Heart right ventricle (tissue), 16 donors: ENCODE measurements around the gene G6PC1. TPM values are rescaled to one million over a fixed set of nuclear protein-coding genes. Genes with fewer than 3 reads are reported as not detected.
"Not testable (repeated sequence)": the region's sequence is repeated elsewhere in the genome, so short reads cannot be mapped to it uniquely, and the experiment has no call there.

Experiments
- ATAC-seq, 8 donors: fragments of 200-7000 bp; cut with Tn5 transposase; one replicate each; pipeline ENCODE4 v1.9.1; 2020; ENCODE audit warnings: mild to moderate bottlenecking in 8 of 8, moderate library complexity in 8 of 8, moderate number of reproducible peaks in 1 of 8
- DNase-seq, 2 donors: peaks; one replicate each; pipeline ENCODE4 v3.0.0-alpha.2; 2020
- H3K27ac ChIP-seq, 10 donors: fragments of 200-600 bp; sonication (generic) in 2 of 10; one replicate each; pipeline versions ENCODE4 v1.5.0 to v1.8.0; 2020 to 2022; ENCODE audit warnings: mild to moderate bottlenecking in 3 of 10
- H3K27me3 ChIP-seq, 7 donors: fragments of 200-600 bp; one replicate each; pipeline ENCODE4 v1.8.0; 2021 to 2022; ENCODE audit warnings: mild to moderate bottlenecking in 2 of 7
- H3K36me3 ChIP-seq, 9 donors: fragments of 200-600 bp; sonication (generic) in 1 of 9; one replicate each; pipeline versions ENCODE4 v1.5.0 to v1.8.0; 2020 to 2022; ENCODE audit warnings: mild to moderate bottlenecking in 2 of 9
- H3K4me1 ChIP-seq, 9 donors: fragments of 200-600 bp; sonication (generic) in 1 of 9; one replicate each; pipeline versions ENCODE4 v1.5.0 to v1.8.0; 2020 to 2022; ENCODE audit warnings: mild to moderate bottlenecking in 4 of 9
- H3K4me3 ChIP-seq, 10 donors: fragments of 200-600 bp; sonication (generic) in 2 of 10; one replicate each; pipeline versions ENCODE4 v1.5.0 to v1.8.0; 2020 to 2022; ENCODE audit warnings: mild to moderate bottlenecking in 7 of 10, moderate library complexity in 2 of 10
- H3K9me3 ChIP-seq, 11 donors: fragments of 200-600 bp in 10 of 11; sonication (generic) in 2 of 11; one replicate each; pipeline versions ENCODE4 v1.5.0 to v1.8.0; 2013 to 2022; ENCODE audit warnings: mild to moderate bottlenecking in 2 of 11, control low read depth in 1 of 11, moderate library complexity in 1 of 11
- WGBS, 2 donors: extraction: QIAGEN DNeasy Blood & Tissue Kit; methylation state at CpG; one replicate each; pipeline ENCODE4 v1.1.7; 2013; ENCODE audit warnings: inconsistent platforms in 1 of 2; 5-methylcytosine and 5-hydroxymethylcytosine counted together
- intact Hi-C, 10 donors: fragments of 100-400 bp; cut with DNase I; formaldehyde crosslinking; loops; one replicate each; pipeline versions ENCODE4 v1.11.1 to v1.14.2; 2022
- polyA plus RNA-seq, 2 donors: library from polyadenylated mRNA; stranded (reverse); fragments of 200-250 nt; gene quantifications; one replicate each; pipeline ENCODE4 v1.2.3, GENCODE V29; 2013
- total RNA-seq, 10 donors: library from RNA; stranded (reverse); fragmentation: NEBNext Ultra II Directional in 3 of 10; extraction: Animal tissue kit (Norgen Biotek cat#: 25700) in 3 of 10; gene quantifications; one replicate each; pipeline versions ENCODE4 v1.2.1 to v1.2.4, GENCODE V29; 2021 to 2023
- TF ChIP-seq, protein P1 (sequence below), 9 donors: fragments of 200-600 bp; sonication (generic) in 2 of 9; IDR thresholded peaks; one replicate each; pipeline versions ENCODE4 v1.5.0 to v1.8.0; 2021 to 2022; ENCODE audit warnings: antibody characterized with exemption in 9 of 9, mild to moderate bottlenecking in 5 of 9, moderate library complexity in 1 of 9
- donor health status: Arrhythmogenic right ventricular cardiomyopathy.
- donor health status: ischemic (EF 13 %, LVEDD 7.1; RV severe dilation, severe dysfunction).
- donor health status: healthy with polysubstance abuse.
- donor health status: DM: no; HTN: yes; CAD: no.
- donor health status: DM: no; HTN: no; CAD: no.
- donor health status: ischemic (EF 25% LVEDD 6.9; RV normal size, moderate dysfunction).
- donor health status: ischemic (EF 25% LVEDD 5.7; RV mildly dilated, moderate dysfunction).
- donor health status: healthy.
- donor health status: DM: yes; HTN: yes; CAD: no.
- donor health status: Ischemic cardiomyopathy.
- donor health status: ischemic (EF 35%, LVEDD 5.7; RV mildly dilated, moderate dysfunction).
- donor health status: nonischemic (EF 11% LVEDD 7.7; RV severe dilation, severe dysfunction).
- donor health status: DM: yes; HTN: yes; CAD: no.
- donor health status: PGD.
- donor health status: ischemic (EF 29% LVEDD 5.4; RV normal size, mild dysfunction).
- donor health status: nonischemic (EF 23%, LVEDD 6.1; RV moderate dilation, normal function).

Gene G6PC1
- total and polyA plus RNA-seq, 12 donors, result not detected

DNA sequence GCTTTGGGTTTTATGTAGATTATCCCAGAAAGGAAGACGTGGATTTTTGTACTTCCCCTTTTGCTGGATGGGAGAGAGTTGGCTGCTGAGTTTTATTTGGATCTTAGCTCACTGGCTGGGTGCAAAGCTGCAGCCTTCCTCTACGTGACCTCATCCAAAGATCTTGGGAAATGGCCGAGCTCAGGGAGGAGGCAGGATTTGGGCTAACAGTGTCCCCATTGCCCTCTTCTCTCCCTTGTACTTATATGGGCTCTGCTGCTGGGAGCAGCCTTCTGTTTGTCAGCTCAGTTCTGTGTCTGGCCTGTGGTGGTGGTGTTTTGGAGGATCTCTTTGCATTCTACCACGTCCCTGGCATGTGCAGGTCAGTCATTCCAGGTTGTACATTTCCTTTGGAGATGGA lies 47.6 kb upstream of the G6PC1 start:
- ATAC-seq (peak in 7 of 8 donors; percentile 12 to 66 (median 56)), DNase-seq (no peak)
- Histone ChIP-seq H3K27ac (peak overlapping the region in 8 of 10 donors; percentile 25 to 77 (median 66)), H3K4me3 (peak overlapping the region in 9 of 10 donors; percentile 21 to 51 (median 40)), H3K27me3 (no peaks in the 10 kb centered on the region), H3K9me3 (no peaks in the 10 kb centered on the region), H3K4me1 (peaks cover 0 to 31% (median 6%) of the 10 kb centered on the region in 9 donors), H3K36me3 (peaks cover 0 to 5% (median 0%) of the 10 kb centered on the region in 9 donors)
- 58 to 60% methylated on average over 4 of the region's 4 CpGs for WGBS, 2 donors
- intact Hi-C loops, result no loop called here
- TF ChIP-seq, protein P1, sequence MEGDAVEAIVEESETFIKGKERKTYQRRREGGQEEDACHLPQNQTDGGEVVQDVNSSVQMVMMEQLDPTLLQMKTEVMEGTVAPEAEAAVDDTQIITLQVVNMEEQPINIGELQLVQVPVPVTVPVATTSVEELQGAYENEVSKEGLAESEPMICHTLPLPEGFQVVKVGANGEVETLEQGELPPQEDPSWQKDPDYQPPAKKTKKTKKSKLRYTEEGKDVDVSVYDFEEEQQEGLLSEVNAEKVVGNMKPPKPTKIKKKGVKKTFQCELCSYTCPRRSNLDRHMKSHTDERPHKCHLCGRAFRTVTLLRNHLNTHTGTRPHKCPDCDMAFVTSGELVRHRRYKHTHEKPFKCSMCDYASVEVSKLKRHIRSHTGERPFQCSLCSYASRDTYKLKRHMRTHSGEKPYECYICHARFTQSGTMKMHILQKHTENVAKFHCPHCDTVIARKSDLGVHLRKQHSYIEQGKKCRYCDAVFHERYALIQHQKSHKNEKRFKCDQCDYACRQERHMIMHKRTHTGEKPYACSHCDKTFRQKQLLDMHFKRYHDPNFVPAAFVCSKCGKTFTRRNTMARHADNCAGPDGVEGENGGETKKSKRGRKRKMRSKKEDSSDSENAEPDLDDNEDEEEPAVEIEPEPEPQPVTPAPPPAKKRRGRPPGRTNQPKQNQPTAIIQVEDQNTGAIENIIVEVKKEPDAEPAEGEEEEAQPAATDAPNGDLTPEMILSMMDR (IDR thresholded peaks at IDR 0.05), result no peak

DNA sequence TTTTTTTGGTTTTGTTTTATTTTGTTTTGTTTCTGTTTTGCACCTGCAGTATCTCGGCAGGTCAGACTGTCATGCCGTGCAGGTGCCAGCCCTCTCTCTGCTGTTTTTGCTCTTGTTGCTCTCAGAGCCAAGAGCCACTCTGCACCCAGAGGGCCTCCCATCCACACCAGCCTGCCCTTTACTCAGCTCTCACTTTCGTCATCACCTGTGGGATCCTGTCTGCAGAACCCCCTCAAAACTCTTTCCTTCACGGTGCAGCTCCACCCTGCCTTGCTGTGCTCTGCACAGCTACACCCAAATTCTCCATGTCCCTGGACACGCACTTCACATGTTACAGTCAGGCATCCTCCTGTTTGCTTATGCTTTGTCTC lies 47.0 kb upstream of the G6PC1 start:
- no peak for ATAC-seq
- Histone ChIP-seq H3K4me3 (peak overlapping the region in 9 of 10 donors; percentile 20 to 51 (median 40)), H3K27me3 (no peaks in the 10 kb centered on the region), H3K36me3 (peaks cover 0 to 5% (median 0%) of the 10 kb centered on the region in 9 donors), H3K27ac (peak overlapping the region in 2 of 10 donors; percentile 75 to 77), H3K9me3 (no peaks in the 10 kb centered on the region), H3K4me1 (peaks cover 0 to 31% (median 6%) of the 10 kb centered on the region in 9 donors)
- DNase-seq, result no peak
- TF ChIP-seq, protein P1 (IDR thresholded peaks at IDR 0.05), result no peak
- 67 to 72% methylated on average over 5 of the region's 5 CpGs for WGBS, 2 donors
- intact Hi-C loops, result no loop called here

DNA sequence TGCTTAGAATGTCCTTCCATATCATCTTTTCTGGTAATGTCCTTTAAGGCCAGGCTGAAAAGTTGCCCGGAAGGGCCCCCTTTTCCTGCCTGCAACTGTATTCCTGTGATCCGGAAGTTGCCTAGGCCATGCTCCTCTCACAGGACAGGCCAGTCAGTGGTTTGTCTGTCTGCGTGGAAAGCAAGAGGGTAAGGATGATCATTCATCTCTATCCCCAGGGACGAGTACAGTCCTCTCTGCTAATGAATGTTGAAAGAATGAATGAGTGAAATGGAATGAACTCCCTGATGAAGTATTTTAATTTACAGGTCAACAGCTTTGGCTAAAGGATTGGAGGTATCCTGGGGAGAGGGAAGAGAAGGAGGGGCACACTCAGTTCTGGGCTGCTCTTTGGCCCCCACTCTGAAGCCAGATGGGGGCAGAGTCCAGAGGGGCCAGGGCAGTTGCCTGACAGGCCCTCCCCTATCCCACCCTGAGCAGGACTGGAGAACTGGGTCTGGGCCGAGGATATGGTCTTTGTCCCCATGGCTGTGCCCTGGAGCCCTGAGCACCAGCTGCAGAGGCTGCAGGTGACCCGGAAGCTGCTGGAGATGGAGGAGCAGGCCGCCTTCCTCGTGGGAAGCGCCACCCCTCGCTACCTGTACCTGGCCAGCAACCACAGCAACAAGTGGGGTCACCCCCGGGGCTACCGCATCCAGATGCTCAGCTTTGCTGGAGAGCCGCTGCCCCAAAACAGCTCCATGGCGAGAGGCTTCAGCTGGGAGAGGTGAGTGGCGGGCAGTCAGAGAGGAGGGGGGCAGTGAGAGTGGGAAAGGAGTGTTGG lies 46.4 kb upstream of the G6PC1 start:
- DNase-seq, result no peak
- Histone ChIP-seq H3K4me3 (peak overlapping the region in 9 of 10 donors; percentile 20 to 51 (median 40)), H3K36me3 (peaks cover 0 to 5% (median 0%) of the 10 kb centered on the region in 9 donors), H3K27ac (peak overlapping the region in 1 of 10 donors; percentile 75), H3K9me3 (no peaks in the 10 kb centered on the region), H3K27me3 (no peaks in the 10 kb centered on the region), H3K4me1 (peaks cover 0 to 31% (median 6%) of the 10 kb centered on the region in 9 donors)
- TF ChIP-seq, protein P1 (IDR thresholded peaks at IDR 0.05), result no peak
- intact Hi-C loops, result no loop called here
- 79 to 81% methylated on average over 15 of the region's 15 CpGs for WGBS, 2 donors
- no peak for ATAC-seq

DNA sequence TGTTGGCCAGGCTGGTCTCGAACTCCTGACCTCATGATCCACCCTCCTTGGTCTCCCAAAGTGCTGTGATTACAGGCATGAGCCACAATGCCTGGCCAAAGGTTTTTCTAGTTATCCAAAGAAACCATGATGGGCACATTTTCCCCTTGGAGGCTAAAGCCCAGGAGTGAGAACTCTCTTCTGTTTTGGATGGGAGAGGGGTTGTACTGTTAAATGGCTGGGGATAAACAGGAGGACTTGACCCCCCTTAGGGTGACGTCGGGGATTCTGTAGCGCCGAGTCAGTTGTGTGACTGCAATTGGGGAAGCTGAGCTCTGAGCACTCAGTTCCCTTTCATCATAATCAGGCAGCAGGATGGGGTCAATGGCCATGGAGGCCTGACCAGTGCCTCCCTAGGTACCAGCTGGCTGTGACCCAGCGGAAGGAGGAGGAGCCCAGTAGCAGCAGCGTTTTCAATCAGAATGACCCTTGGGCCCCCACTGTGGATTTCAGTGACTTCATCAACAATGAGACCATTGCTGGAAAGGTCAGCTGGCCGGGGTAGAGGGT lies 45.5 kb upstream of the G6PC1 start:
- intact Hi-C loops, result no loop called here
- DNase-seq (no peak), ATAC-seq (no peak)
- no peaks in the 10 kb centered on the region for H3K9me3 ChIP-seq
- 80 to 83% methylated on average over 8 of the region's 8 CpGs for WGBS, 2 donors
- peak overlapping the region in 2 of 10 donors; percentile 3 to 14 for H3K4me3 ChIP-seq
- H3K4me1 ChIP-seq, result peaks cover 0 to 23% (median 5%) of the 10 kb centered on the region in 9 donors
- no peak overlapping the region for H3K27ac ChIP-seq
- TF ChIP-seq, protein P1 (IDR thresholded peaks at IDR 0.05), result no peak
- peaks cover 0 to 5% (median 0%) of the 10 kb centered on the region in 9 donors for H3K36me3 ChIP-seq
- no peaks in the 10 kb centered on the region for H3K27me3 ChIP-seq

DNA sequence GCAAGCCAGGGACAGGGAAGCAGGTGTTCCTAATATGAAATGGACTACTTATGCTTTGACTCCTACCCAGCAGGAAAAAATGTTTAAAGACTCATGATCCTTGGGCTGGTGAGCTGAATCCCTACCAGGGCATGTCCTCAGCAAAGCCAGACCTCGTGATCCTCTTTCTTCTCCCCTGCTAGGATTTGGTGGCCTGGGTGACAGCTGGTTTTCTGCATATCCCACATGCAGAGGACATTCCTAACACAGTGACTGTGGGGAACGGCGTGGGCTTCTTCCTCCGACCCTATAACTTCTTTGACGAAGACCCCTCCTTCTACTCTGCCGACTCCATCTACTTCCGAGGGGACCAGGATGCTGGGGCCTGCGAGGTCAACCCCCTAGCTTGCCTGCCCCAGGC lies 44.5 kb upstream of the G6PC1 start:
- intact Hi-C loops, DNase-seq, H3K9me3 ChIP-seq, H3K27me3 ChIP-seq, ATAC-seq, H3K4me3 ChIP-seq, H3K36me3 ChIP-seq, H3K27ac ChIP-seq: not testable (repeated sequence)
- H3K4me1 ChIP-seq, result peaks cover 0 to 18% (median 0%) of the 10 kb centered on the region in 9 donors
- 82 to 88% methylated on average over 7 of the region's 8 CpGs for WGBS, 2 donors

DNA sequence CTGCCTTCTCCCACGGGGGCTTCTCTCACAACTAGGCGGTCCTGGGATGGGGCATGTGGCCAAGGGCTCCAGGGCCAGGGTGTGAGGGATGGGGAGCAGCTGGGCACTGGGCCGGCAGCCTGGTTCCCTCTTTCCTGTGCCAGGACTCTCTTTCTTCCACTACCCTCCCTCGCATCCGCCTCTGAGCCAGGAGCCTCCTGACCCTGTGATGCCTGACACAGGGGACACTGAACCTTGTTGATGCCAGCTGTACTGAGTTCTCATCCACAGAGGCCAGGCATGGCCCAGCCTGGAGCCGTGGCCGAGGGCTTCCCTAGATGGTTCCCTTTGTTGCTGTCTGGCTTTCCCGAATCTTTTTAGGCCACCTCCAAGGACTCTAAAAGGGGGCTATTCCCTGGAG lies 44.1 kb upstream of the G6PC1 start:
- H3K27me3 ChIP-seq, H3K4me3 ChIP-seq, ATAC-seq, H3K27ac ChIP-seq, DNase-seq, H3K9me3 ChIP-seq, intact Hi-C loops, H3K36me3 ChIP-seq: not testable (repeated sequence)
- H3K4me1 ChIP-seq, result peaks cover 0 to 18% (median 0%) of the 10 kb centered on the region in 9 donors
- 79 to 92% methylated on average over 6 of the region's 8 CpGs for WGBS, 2 donors
